Panc1 (cell line): ENCODE measurements around the gene SNX33. TPM values are rescaled to one million over a fixed set of nuclear protein-coding genes. Genes with fewer than 3 reads are reported as not detected.

Source experiments
- ATAC-seq: fragments of 200-7000 bp; cut with Tn5 transposase; 2 replicates; pipeline ENCODE4 v1.9.1; 2020; ENCODE audit warnings: mild to moderate bottlenecking, moderate library complexity
- BruUV-seq: library from RNA; stranded (reverse); fragments of 400-500 nt; replicated peaks from 2 replicates; lab custom pipeline; 2021; lab: Mats Ljungman, UMichigan
- CTCF ChIA-PET: fragments of 300-600 bp; sonication (Branson Sonifier 250); formaldehyde crosslinking; loops from one replicate; lab custom pipeline; 2022; ENCODE audit warnings: antibody characterized with exemption; lab: Charles Lee
- POLR2A ChIA-PET: fragments of 300-600 bp; sonication (Branson Sonifier 250); formaldehyde crosslinking; loops from one replicate; lab custom pipeline; 2022; ENCODE audit warnings: antibody characterized with exemption; lab: Charles Lee
- DNase-seq: peaks from one replicate; pipeline ENCODE4 v3.0.0-alpha.2; 2010; ENCODE audit warnings: low read depth, low spot score
- H3K27ac ChIP-seq: 2 replicates; pipeline ENCODE4 v1.5.1; 2011; ENCODE audit warnings: mild to moderate bottlenecking, low read length, inconsistent platforms
- H3K27me3 ChIP-seq: fragments of 200-500 bp; sonication (Bioruptor generic); 2 replicates; pipeline ENCODE4 v1.6.0; 2014; ENCODE audit warnings: low read length, inconsistent platforms; ENCODE audit not compliant: control insufficient read depth, insufficient read depth
- H3K36me3 ChIP-seq: fragments of 200-500 bp; sonication (Bioruptor generic); 2 replicates; pipeline ENCODE4 v1.5.1; 2014; ENCODE audit warnings: inconsistent platforms, mild to moderate bottlenecking, low read length, moderate library complexity; ENCODE audit not compliant: control insufficient read depth, insufficient read depth
- H3K4me1 ChIP-seq: 2 replicates; pipeline ENCODE4 v1.5.1; 2011; ENCODE audit warnings: inconsistent platforms, mild to moderate bottlenecking, low read length, moderate library complexity; ENCODE audit not compliant: control insufficient read depth, insufficient read depth
- H3K4me3 ChIP-seq, 2 experiments: 2 replicates each; pipeline ENCODE4 v1.5.1; 2011 to 2012; ENCODE audit warnings: low read depth in 2 of 2, low read length in 2 of 2, mild to moderate bottlenecking in 2 of 2, inconsistent platforms in 1 of 2, moderate library complexity in 1 of 2
- H3K9me3 ChIP-seq: fragments of 200-500 bp; sonication (Bioruptor generic); 2 replicates; pipeline ENCODE4 v1.5.1; 2014; ENCODE audit warnings: low read depth, mild to moderate bottlenecking, inconsistent platforms, low read length, moderate library complexity; ENCODE audit not compliant: control insufficient read depth, insufficient read depth
- POLR2AphosphoS5 ChIP-seq: IDR thresholded peaks from 2 replicates; pipeline ENCODE4 v1.6.1; 2012; ENCODE audit warnings: mild to moderate bottlenecking, low read depth, low read length, moderate library complexity
- REST ChIP-seq, 2 experiments: IDR thresholded peaks; 2 replicates each; pipeline ENCODE4 v1.6.1; 2011 to 2012; ENCODE audit warnings: low read depth in 2 of 2, control low read depth in 1 of 2, low read length in 1 of 2, mild to moderate bottlenecking in 1 of 2, moderate library complexity in 1 of 2; ENCODE audit not compliant: insufficient read depth in 1 of 2
- SIN3A ChIP-seq: IDR thresholded peaks from 2 replicates; pipeline ENCODE4 v1.6.1; 2012; ENCODE audit warnings: low read depth, mild to moderate bottlenecking, low read length, moderate library complexity, borderline replicate concordance; ENCODE audit not compliant: insufficient read depth
- TCF7L2 ChIP-seq: IDR thresholded peaks from 2 replicates; pipeline ENCODE4 v1.6.1; 2011; ENCODE audit warnings: mild to moderate bottlenecking, low read depth, low read length, inconsistent platforms
- in situ Hi-C: cut with HindIII; loops from 2 replicates; pipeline ENCODE4 v1.10.0; 2016; ENCODE audit warnings: low sequenced_read_pairs, low pct_unique_long_range_greater_than_20kb
- intact Hi-C: fragments of 100-400 bp; cut with micrococcal nuclease; formaldehyde crosslinking; loops from one replicate; pipeline ENCODE4 v1.10.0; 2022; ENCODE audit not compliant: unreplicated experiment
- total RNA-seq: library from RNA; stranded (reverse); gene quantifications from one replicate; pipeline ENCODE4 v1.2.1, GENCODE V29; 2021; ENCODE audit not compliant: unreplicated experiment
- TF ChIP-seq, protein P1 (sequence below): fragments of 450-650 bp; IDR thresholded peaks from 2 replicates; pipeline ENCODE4 v1.5.1; 2017; ENCODE audit warnings: mild to moderate bottlenecking

The SNX33 gene
- total RNA-seq, 1 experiment from 2014 or later = 17.0 TPM

- H3K27me3 ChIP-seq = no peaks in the 10 kb centered on the region
- CTCF ChIA-PET = no interaction called here
- intact Hi-C loops = no loop called here
- no peak for DNase-seq
- in situ Hi-C loops = no loop called here
- no TSS peak for BruUV-seq
- no peak for TF ChIP-seq TCF7L2
- TF ChIP-seq, protein P1, sequence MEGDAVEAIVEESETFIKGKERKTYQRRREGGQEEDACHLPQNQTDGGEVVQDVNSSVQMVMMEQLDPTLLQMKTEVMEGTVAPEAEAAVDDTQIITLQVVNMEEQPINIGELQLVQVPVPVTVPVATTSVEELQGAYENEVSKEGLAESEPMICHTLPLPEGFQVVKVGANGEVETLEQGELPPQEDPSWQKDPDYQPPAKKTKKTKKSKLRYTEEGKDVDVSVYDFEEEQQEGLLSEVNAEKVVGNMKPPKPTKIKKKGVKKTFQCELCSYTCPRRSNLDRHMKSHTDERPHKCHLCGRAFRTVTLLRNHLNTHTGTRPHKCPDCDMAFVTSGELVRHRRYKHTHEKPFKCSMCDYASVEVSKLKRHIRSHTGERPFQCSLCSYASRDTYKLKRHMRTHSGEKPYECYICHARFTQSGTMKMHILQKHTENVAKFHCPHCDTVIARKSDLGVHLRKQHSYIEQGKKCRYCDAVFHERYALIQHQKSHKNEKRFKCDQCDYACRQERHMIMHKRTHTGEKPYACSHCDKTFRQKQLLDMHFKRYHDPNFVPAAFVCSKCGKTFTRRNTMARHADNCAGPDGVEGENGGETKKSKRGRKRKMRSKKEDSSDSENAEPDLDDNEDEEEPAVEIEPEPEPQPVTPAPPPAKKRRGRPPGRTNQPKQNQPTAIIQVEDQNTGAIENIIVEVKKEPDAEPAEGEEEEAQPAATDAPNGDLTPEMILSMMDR = no peak
- TF ChIP-seq REST (IDR thresholded peaks at IDR 0.05; ENCODE audit: insufficient read depth in 1 of 2, low read depth in 2 of 2, low read length in 1 of 2) = no peak
- TF ChIP-seq POLR2AphosphoS5 = no peak
- TF ChIP-seq SIN3A = no peak
- H3K4me3 ChIP-seq = no peak overlapping the region
- H3K9me3 ChIP-seq = no peaks in the 10 kb centered on the region
- POLR2A ChIA-PET = no interaction called here
- no peak overlapping the region for H3K27ac ChIP-seq
- no peaks in the 10 kb centered on the region for H3K36me3 ChIP-seq
- H3K4me1 ChIP-seq = peaks cover 14% of the 10 kb centered on the region
- no peak for ATAC-seq
These were observed 8.2 kb downstream of the SNX33 start for GRCh38 chr15:75655931-75656330.

- Histone ChIP-seq H3K4me1 (peaks cover 12% of the 10 kb centered on the region), H3K27ac (no peak overlapping the region), H3K27me3 (no peaks in the 10 kb centered on the region), H3K9me3 (no peaks in the 10 kb centered on the region), H3K4me3 (no peak overlapping the region), H3K36me3 (no peaks in the 10 kb centered on the region)
- BruUV-seq = no TSS peak
- intact Hi-C loops = no loop called here
- TF ChIP-seq TCF7L2 (no peak), POLR2AphosphoS5 (no peak), SIN3A (no peak), REST (IDR thresholded peaks at IDR 0.05; ENCODE audit: insufficient read depth in 1 of 2, low read depth in 2 of 2, low read length in 1 of 2) (no peak)
- TF ChIP-seq, protein P1 = no peak
- in situ Hi-C loops = no loop called here
- no peak for ATAC-seq
- DNase-seq = no peak
- CTCF ChIA-PET = no interaction called here
- POLR2A ChIA-PET = interaction anchor here (0.6 kb wide), 1 partner anchor 609 kb away, joined by 4 read pairs; no protein-coding TSS in a partner anchor
These were observed 8.6 kb downstream of the SNX33 start for GRCh38 chr15:75656331-75656730.
